Measurements from ENCODE around the gene GALNT12.
A peak's percentile ranks its signal among the peaks of the same experiment; 100 is the strongest.

GALNT12 gene

GRCh38 chr9:98787766-98788335 is 19.6 kb upstream of the GALNT12 start:
- H3K4me3 ChIP-seq (ENCODE audit: control insufficient read depth, low read depth, low read length), result no peak overlapping the region
- no peak for DNase-seq (ENCODE audit: low read depth)
- no peak for TF ChIP-seq CTCF (IDR thresholded peaks at IDR 0.05; ENCODE audit: control insufficient read depth, insufficient read depth, low read depth, low read length, missing control alignments)

DNA sequence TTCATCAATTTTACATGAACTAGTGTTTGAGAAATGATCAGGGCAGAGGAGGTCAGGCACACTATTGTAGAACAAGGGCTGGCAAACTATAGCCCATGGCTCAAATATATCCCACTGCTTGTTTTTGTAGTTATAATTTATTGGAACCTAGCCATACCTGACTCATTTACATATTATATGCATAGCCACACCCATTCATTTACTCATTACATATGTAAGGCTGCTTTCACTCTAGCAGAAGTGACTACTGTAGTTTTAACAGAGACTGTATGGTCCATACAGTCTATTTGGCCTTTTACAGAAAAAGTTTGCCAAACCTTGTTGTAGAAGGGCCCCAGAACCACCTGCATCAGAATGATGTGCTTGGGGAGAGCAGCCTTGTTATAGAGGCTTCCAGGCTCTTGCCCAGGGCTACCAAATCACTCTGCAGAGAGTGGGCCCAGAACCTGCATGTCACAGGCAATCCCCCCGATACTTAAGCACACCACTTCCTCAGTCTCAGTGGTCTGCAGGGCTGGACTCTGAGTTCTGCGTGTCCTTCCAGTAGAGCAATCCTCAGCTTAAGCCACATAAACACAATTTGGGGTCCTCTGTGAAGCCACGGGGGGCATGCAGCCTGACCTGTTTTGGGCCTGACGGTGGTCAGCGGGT is 17.9 kb upstream of the GALNT12 start:
- H3K4me3 ChIP-seq (ENCODE audit: control insufficient read depth, low read depth, low read length), result no peak overlapping the region
- TF ChIP-seq CTCF (IDR thresholded peaks at IDR 0.05; ENCODE audit: control insufficient read depth, insufficient read depth, low read depth, low read length, missing control alignments), result no peak
- no peak for DNase-seq (ENCODE audit: low read depth)

DNA sequence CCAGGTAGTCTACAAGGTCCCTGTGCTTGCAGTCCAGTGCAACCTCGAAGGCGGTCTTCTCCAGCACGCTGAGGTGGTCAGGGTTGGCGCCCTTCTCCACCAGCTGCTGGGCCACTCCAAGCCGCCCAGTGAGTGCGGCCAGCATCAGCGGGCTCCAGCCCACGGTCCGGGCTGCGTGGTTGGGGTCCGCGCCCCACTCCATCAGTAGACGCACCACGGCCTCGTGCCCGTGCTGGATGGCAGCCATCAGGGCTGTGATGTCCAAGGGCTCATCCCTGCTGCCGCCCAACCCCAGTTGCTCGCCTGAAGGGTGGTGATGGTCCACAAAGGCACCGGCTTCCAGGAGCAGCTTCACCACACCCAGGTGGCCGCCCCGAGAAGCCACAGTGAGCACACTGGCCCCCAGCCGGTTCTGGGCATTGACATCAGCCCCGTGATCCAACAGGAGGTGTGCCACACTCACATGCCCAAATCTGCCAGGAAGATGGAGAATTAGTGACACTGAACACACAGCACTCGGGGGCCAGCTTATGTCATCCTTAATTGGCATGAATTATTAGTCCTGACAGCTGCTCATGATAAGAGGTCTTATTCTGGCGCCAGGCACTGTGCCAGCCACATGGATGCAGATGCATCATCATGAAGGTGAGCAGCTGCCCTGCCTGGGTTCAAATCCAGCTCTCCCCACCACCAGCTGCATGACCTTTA is 17.2 kb upstream of the GALNT12 start:
- no peak overlapping the region for H3K4me3 ChIP-seq (ENCODE audit: control insufficient read depth, low read depth, low read length)
- DNase-seq (ENCODE audit: low read depth), result no peak
- TF ChIP-seq CTCF (IDR thresholded peaks at IDR 0.05; ENCODE audit: control insufficient read depth, insufficient read depth, low read depth, low read length, missing control alignments), result no peak

DNA sequence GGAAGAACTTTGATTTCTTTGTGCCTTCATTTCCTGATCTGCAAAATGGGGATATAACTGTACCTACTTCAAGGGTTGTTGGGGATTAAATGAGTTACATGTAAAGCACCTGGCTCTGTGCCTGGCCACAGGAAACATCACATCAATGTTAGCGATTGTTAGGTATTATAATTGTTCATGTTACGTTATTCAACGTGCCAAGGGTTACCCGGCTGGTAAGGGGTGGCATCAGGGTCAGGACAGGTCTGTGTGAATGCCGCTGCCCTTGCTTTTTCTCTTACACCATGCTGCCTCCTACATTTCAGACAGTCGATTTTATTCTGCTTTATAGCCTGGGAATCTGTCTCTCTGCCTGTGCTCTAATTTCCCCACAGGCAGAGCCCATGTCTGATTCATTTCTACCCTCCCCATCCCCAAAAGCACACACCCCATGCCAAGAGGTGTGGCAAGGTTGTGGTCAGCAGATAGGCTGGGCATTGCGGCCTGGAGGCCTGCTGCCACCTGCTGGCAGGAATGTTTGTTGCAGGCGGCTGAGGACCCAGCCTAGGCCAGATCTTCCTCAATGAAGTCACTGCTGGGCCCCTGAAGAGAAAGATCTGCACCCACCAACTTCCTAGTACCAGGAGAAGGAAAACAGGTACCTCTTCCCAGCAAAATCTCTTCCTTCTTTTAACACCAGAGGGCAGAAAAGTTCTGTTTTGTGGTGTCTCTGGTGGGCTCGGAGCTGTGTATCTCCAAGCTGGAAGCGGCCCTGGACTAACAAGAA is 16.4 kb upstream of the GALNT12 start:
- peak; percentile 94 for DNase-seq (ENCODE audit: low read depth)
- TF ChIP-seq CTCF (IDR thresholded peaks at IDR 0.05; ENCODE audit: control insufficient read depth, insufficient read depth, low read depth, low read length, missing control alignments), result peak; percentile 96
- no peak overlapping the region for H3K4me3 ChIP-seq (ENCODE audit: control insufficient read depth, low read depth, low read length)

DNA sequence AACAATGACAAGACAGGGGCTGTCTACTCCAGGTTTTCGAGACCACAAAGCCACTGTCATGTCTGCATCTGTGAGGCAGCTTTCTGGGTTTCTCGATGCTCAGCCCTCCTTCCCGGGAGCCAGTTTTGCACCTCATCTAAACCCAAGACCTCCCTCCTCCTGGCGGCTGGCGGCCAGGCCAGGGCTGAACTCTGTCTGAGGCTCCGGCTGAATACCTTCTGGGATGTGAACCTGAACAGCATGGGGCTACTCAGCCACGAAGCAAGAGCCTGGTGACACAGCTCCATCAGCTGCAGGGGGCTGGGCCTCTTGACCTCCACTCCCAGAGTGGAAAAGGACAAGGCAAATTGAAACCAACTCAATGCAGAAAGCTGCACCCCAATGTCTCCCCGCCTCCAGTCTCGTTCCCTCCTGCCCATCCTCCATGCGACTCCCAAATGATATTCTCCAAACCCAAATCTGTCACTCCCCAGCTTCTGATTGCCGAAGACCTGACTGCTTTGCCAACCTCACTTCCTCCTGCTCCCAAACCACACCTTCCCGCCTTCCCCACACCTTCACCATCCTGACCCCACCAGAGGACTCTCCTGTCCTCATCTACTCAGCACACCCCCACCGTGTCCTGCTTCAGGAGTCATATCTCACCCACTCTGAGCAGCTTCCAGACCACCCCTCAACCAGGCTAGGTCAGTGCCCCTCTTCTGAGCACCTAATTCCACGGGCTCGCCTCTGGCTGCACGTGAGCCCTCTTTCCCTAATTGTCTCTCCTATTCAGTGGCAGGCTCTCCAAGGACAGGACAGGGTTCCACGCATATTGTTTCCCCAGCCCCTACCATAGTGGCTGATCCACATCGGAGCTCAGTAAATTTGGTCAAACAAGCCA is 15.6 kb upstream of the GALNT12 start:
- no peak for TF ChIP-seq CTCF (IDR thresholded peaks at IDR 0.05; ENCODE audit: control insufficient read depth, insufficient read depth, low read depth, low read length, missing control alignments)
- DNase-seq (ENCODE audit: low read depth), result no peak

GRCh38 chr9:98793031-98793430 is 14.4 kb upstream of the GALNT12 start:
- no peak for TF ChIP-seq CTCF (IDR thresholded peaks at IDR 0.05; ENCODE audit: control insufficient read depth, insufficient read depth, low read depth, low read length, missing control alignments)
- no peak for DNase-seq (ENCODE audit: low read depth)

More for the DNA sequence above, 15.6 kb upstream of the GALNT12 start:
- H3K4me3 ChIP-seq (ENCODE audit: control insufficient read depth, low read depth, low read length), result no peak overlapping the region

More at GRCh38 chr9:98793031-98793430, 14.4 kb upstream of the GALNT12 start:
- no peak overlapping the region for H3K4me3 ChIP-seq (ENCODE audit: control insufficient read depth, low read depth, low read length)

All from AG09309 (cell line).